HG03460 (cell line): Measurements from ENCODE around the gene MOK.
"Not testable (repeated sequence)": the region's sequence is repeated elsewhere in the genome, so short reads cannot be mapped to it uniquely, and the experiment has no call there.

ENCODE experiments used
- ATAC-seq: cut with Tn5 transposase; IDR thresholded peaks from one replicate; pipeline ENCODE4 v1.9.1; 2021; ENCODE audit not compliant: unreplicated experiment

Gene MOK

GRCh38 chr14:102304611-102305506 lies at the start of gene MOK:
Gene MOK (minus strand): TSS chr14:102305164. CDS start chr14:102304968, 196 bp downstream.
- ATAC-seq, result peak; percentile 97

- no peak for ATAC-seq
Observed at GRCh38 chr14:102353126-102353619, 48.2 kb upstream of the MOK start.

- ATAC-seq, result no peak
Observed at GRCh38 chr14:102352213-102352612, 47.2 kb upstream of the MOK start.

- not testable (repeated sequence) for ATAC-seq
Observed at GRCh38 chr14:102351593-102351992, 46.6 kb upstream of the MOK start.

- ATAC-seq, result no peak
Observed at GRCh38 chr14:102351023-102351422, 46.1 kb upstream of the MOK start.

GRCh38 chr14:102348376-102348775 lies 43.4 kb upstream of the MOK start:
- ATAC-seq, result no peak

- no peak for ATAC-seq
Observed at GRCh38 chr14:102346645-102347044, 41.7 kb upstream of the MOK start.

- ATAC-seq, result no peak
Observed at GRCh38 chr14:102345232-102345631, 40.3 kb upstream of the MOK start.

- no peak for ATAC-seq
Observed at GRCh38 chr14:102344485-102344884, 39.5 kb upstream of the MOK start.

GRCh38 chr14:102344084-102344483 lies 39.1 kb upstream of the MOK start:
- ATAC-seq, result no peak

GRCh38 chr14:102342238-102342637 lies 37.3 kb upstream of the MOK start:
- no peak for ATAC-seq

- no peak for ATAC-seq
Observed at GRCh38 chr14:102341566-102341965, 36.6 kb upstream of the MOK start.

- no peak for ATAC-seq
Observed at GRCh38 chr14:102338724-102339123, 33.8 kb upstream of the MOK start.

- ATAC-seq, result no peak
Observed at GRCh38 chr14:102335163-102335562, 30.2 kb upstream of the MOK start.

- no peak for ATAC-seq
Observed at GRCh38 chr14:102333795-102334705, 29.1 kb upstream of the MOK start.

- no peak for ATAC-seq
Observed at GRCh38 chr14:102333390-102333789, 28.4 kb upstream of the MOK start.

- ATAC-seq, result no peak
Observed at GRCh38 chr14:102330806-102331205, 25.8 kb upstream of the MOK start.

- not testable (repeated sequence) for ATAC-seq
Observed at GRCh38 chr14:102329381-102329780, 24.4 kb upstream of the MOK start.

- ATAC-seq, result no peak
Observed at GRCh38 chr14:102326583-102326982, 21.6 kb upstream of the MOK start.

GRCh38 chr14:102325791-102326345 lies 20.9 kb upstream of the MOK start:
- ATAC-seq, result no peak

- no peak for ATAC-seq
Observed at GRCh38 chr14:102323102-102323501, 18.1 kb upstream of the MOK start.
